HAP-1 (cell line): Measurements from ENCODE around the gene MYH7.

Experiments used
- DNase-seq, 2 experiments: peaks; one replicate each; pipeline ENCODE4 v3.0.0-alpha.2; 2016 to 2020; ENCODE audit warnings: low spot score in 2 of 2
- H3K27me3 ChIP-seq: fragments of 250-450 bp; sonication (Bioruptor Pico); 2 replicates; pipeline ENCODE4 v1.5.1; 2020; ENCODE audit warnings: low read depth, mild to moderate bottlenecking, moderate library complexity
- H3K36me3 ChIP-seq: fragments of 250-450 bp; sonication (Bioruptor Pico); replicated peaks from 2 replicates; pipeline ENCODE4 v1.5.1; 2020; ENCODE audit warnings: mild to moderate bottlenecking
- H3K4me1 ChIP-seq: fragments of 250-450 bp; sonication (Bioruptor Pico); 2 replicates; pipeline ENCODE4 v1.5.1; 2020; ENCODE audit warnings: mild to moderate bottlenecking
- H3K4me3 ChIP-seq: fragments of 250-450 bp; sonication (Bioruptor Pico); 2 replicates; pipeline ENCODE4 v1.5.1; 2020; ENCODE audit warnings: mild to moderate bottlenecking, moderate library complexity
- H3K9me3 ChIP-seq: fragments of 250-450 bp; sonication (Bioruptor Pico); 2 replicates; pipeline ENCODE4 v1.5.1; 2020; ENCODE audit warnings: mild to moderate bottlenecking, moderate library complexity
- in situ Hi-C: fragments of 300-500 bp; cut with MboI; formaldehyde crosslinking; loops from 3 replicates; pipeline ENCODE4 v1.14.3; 2020; ENCODE audit warnings: low sequenced_read_pairs, inconsistent platforms, mixed read lengths

MYH7 gene

DNA sequence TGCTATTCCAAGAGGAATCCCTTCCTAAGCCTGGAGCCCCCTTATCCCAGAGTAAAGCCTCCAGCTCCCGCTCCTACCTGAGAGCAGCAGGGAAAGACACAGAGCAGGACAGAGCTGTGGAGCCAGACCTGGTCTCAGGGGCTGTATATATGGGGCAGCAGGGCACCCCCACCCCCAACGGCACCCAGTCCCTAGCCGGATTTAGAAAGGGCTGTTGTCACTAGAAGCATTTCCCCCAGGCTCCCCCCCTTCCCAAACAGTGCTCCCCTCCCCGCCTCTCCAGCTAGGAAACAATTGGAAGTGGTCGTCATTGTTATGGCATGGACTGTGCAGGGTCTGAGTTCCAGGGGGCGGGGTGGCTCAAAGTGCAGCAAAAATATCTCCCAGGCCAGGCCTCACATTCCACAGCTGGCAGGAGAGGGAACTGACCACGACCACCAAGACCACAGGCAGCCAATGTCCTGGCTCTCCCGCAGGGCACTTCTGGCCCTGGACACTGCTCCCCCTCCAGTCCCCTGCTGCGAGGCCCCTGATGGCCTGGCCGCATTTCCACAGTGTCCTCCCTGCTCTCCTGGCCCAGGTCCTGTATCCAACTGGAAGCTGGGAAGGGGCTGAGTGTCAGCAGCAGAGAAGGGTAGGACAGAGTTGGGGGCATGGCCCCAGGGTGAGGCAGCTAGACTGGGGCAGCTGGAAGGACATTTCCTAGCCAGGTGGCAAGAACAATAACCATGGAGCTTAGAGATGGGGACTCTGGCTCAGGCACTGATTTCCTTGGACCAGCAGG, at the start of gene MYH7:
Gene MYH7, minus strand, starts transcription at position 118 of the 784 bp plus-strand sequence. CDS start 1,928 bp downstream, outside the sequence.
- Histone ChIP-seq H3K27me3 (no peaks in the 10 kb centered on the region), H3K4me3 (no peak within 1 kb of the TSS), H3K4me1 (no peaks in the 10 kb centered on the region), H3K9me3 (no peaks in the 10 kb centered on the region), H3K36me3 (no peaks in the 10 kb centered on the region)
- in situ Hi-C loops, result no loop called here
- DNase-seq, result no peak

DNA sequence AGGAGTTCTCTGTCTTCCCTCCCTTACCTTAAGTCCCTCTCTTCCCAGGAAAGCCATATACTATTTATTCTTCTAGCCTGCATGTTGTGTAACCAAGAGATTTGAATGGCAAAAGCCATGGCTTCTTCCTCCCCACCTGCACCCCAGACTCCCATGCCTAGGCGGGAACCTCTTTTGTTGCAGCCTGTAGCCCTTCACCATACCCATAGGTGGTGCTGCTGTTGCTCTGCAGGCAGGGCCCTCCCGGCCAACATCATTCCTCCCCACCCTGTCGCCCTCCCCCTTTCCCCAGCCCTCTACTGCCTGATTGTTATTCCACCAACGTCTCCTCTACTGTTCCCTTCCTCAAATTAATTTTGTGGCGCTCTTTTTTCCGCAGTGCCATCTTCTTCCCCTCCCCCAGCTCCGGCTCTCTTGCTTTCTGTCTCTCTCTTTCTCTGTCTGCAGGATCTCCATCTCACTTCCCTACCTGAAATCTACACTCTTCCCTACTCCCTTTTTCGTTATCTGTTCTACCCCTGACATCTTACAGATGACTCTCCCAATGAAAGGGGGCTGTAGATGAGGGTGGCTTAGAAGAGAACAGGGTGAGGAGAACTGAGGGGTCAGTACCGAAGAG, 47.9 kb upstream of the MYH7 start:
- peaks cover 16% of the 10 kb centered on the region for H3K36me3 ChIP-seq
- no peak overlapping the region for H3K4me3 ChIP-seq
- in situ Hi-C loops, result loop anchor here (5.0 kb wide), 1 partner anchor 79 kb away; no protein-coding TSS in a partner anchor
- H3K4me1 ChIP-seq, result no peaks in the 10 kb centered on the region
- no peaks in the 10 kb centered on the region for H3K27me3 ChIP-seq
- H3K9me3 ChIP-seq, result no peaks in the 10 kb centered on the region
- peak; percentile 32 to 62 for DNase-seq

DNA sequence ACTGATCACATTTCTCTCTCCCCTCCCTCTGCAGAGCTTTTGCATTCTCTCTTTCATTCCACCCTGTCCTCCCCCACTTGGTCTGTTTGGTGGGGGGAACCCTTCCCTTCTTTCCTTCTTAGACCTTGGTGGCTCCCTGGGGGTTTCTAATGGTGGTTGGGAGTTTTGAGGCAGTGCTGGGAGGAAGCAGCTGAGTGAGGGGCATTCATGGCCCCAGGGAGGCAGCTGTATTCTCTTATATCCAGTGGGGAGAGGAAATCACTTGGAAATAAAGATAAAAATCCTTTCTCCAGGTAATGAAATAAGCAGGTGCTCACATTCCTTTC, 47.3 kb upstream of the MYH7 start:
- no peaks in the 10 kb centered on the region for H3K27me3 ChIP-seq
- H3K9me3 ChIP-seq, result no peaks in the 10 kb centered on the region
- DNase-seq, result no peak
- in situ Hi-C loops, result loop anchor here (5.0 kb wide), 1 partner anchor 80 kb away; no protein-coding TSS in a partner anchor
- no peak overlapping the region for H3K4me3 ChIP-seq
- peaks cover 22% of the 10 kb centered on the region for H3K36me3 ChIP-seq
- no peaks in the 10 kb centered on the region for H3K4me1 ChIP-seq

DNA sequence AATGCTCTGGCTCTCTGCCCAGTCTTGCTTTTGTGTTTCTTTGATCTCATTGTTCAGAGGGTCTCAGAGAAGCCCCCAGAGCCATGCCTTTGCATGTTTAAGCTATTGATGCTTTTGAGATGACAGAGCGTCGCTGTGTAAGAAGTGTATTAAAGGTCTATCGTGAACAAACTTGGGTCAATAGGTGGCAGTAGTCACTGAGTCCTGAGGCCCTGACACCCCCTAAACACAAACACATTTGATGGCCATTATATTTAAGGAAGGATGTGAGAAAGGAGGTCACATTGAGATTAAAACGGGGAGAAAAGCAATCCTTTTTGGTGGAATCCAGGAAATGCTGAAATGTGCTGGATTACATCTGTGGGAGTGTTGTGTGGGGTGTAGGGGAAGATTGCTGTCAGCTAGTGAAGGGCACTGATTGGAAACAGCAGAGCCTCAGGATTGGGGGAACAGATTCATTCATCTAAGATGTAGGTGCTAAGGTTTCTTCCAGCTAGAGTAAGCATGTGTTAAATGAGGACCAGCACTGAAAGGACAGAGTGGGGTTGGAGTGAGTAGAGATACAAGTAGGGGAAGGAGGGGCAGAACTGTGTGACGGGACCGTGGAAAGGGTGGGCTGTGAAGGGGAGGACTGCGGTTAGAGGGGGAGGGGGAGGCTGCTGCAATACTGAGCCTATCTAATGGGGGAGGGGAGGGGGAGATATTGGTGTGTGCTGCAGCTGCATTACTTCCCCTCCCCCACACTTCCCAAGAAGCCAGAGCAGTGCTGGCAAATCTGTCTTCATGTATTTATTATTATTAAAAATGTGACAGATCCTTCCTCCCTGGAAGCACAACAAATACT, 46.7 kb upstream of the MYH7 start:
- Histone ChIP-seq H3K9me3 (no peaks in the 10 kb centered on the region), H3K4me1 (no peaks in the 10 kb centered on the region), H3K36me3 (peaks cover 27% of the 10 kb centered on the region), H3K4me3 (no peak overlapping the region), H3K27me3 (no peaks in the 10 kb centered on the region)
- in situ Hi-C loops, result loop anchor here (5.0 kb wide), 1 partner anchor 80 kb away; no protein-coding TSS in a partner anchor
- no peak for DNase-seq

DNA sequence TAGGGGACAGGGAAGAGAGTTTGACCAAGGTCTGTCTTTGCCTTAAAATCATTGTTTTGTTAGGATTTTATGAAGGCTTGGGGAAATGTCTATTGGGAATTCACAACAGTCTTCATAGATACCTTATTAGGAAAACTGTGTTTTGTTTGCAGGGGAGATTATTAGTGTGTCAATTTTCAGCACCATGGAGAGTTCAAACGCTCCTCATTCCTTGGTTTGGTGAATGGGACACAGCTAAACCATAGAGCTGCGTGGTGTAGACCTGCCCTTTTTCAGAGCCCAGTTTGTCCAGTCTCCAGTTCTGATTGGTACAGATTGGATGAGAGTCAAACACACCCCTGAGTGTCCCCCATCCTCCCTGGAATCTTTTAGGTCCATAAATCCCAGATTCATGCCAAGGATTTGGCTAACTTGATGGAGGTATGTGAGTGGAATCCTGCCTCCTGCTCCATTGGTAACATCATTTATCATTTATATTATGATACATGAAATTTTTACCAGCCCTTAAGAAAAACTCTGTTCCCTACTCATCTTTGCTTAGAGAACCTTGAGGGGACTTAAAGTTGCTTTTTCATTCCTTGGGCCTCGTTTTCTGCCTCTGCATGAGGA, 46.0 kb upstream of the MYH7 start:
- peak in 1 of 2 experiments; percentile 29 for DNase-seq
- Histone ChIP-seq H3K9me3 (no peaks in the 10 kb centered on the region), H3K27me3 (no peaks in the 10 kb centered on the region), H3K36me3 (peaks cover 33% of the 10 kb centered on the region), H3K4me1 (no peaks in the 10 kb centered on the region), H3K4me3 (no peak overlapping the region)
- in situ Hi-C loops, result loop anchor here (5.0 kb wide), 1 partner anchor 81 kb away; no protein-coding TSS in a partner anchor

DNA sequence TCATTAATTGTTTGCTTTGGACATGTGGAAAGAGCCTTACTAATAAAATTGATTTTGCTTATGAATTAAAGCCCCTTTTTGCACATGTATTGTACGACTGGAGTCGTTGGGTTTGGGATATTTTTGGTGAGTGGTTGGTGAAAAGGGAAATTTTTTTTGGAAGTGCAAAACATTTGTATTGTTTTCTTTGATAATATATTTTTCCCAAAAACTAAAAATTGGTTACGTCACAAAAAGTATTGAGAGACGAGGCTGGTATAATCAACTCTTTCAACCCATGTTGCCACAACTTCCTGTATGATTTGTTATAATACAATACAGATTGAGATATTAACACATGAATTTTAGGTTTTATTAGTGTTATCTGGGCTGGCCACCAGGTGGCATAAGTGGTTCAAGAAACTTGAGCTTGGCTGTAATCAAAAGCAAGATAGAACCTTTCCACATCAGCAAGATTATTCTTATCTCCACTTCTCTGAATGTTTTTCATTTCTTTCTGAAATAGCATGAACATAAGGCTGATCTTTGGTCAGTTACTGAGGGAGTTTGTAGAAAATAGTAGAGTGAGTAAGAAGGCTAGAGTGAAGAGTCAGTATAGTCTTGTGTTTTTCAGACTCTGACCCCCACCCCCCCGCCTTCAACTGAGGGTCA, 42.8 kb upstream of the MYH7 start:
- peaks cover 58% of the 10 kb centered on the region for H3K36me3 ChIP-seq
- H3K4me1 ChIP-seq, result no peaks in the 10 kb centered on the region
- H3K9me3 ChIP-seq, result no peaks in the 10 kb centered on the region
- peak; percentile 43 to 73 for DNase-seq
- H3K27me3 ChIP-seq, result no peaks in the 10 kb centered on the region
- in situ Hi-C loops, result no loop called here
- no peak overlapping the region for H3K4me3 ChIP-seq

DNA sequence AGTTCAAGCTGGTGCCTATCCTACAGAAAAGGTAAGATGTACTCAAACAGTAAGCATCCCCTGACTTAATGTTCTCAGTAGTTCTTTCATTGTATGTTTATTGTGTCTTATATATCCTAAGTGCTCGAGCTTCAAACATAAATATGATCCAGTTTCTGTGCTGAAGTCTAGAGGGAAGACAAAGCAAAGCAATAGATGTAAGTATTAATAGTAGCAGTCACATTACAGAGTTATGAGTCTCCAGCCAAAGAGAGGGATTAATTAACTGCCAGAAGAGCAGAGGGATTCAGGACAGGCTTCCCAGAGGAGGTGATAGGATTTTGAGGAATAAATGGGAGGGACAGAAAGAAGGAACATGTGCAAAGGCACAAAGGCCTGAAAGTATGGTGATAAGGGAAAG, 35.5 kb upstream of the MYH7 start:
- peaks cover 4% of the 10 kb centered on the region; the same call in 1 of the 2 replicates for H3K4me1 ChIP-seq

DNA sequence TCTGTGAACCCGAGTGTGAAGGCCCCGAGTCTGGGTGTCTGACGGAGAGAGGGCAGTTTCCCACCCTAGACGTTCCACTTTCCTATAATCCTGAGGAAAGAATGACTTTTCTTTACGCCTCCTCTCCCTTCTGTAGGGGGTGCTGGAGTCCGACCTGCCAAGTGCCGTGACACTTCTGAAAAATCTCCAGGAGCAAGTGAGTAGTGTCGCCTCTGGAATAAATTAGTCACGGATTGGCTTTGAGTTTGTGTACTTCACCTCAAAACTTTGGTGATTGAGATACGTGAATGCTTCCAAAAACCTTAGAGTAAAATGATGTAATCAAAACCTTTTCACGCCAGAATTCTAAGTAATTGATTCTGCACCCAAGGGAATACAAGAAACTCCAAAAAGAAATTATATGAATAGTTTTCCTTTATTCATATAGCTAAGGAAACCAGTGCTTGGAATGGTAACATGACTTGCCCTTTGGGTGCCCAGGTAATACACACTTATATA, 34.5 kb upstream of the MYH7 start:
- Histone ChIP-seq H3K4me1 (peaks cover 4% of the 10 kb centered on the region; the same call in 1 of the 2 replicates), H3K36me3 (peaks cover 35% of the 10 kb centered on the region), H3K4me3 (peak overlapping the region; percentile 80), H3K27me3 (no peaks in the 10 kb centered on the region), H3K9me3 (0 out of 2 replicates have a peak, but pooled peaks cover 5% of the 10 kb centered on the region)
- in situ Hi-C loops, result no loop called here
- no peak for DNase-seq

More for the DNA sequence above, 35.5 kb upstream of the MYH7 start:
- Histone ChIP-seq H3K9me3 (0 out of 2 replicates have a peak, but pooled peaks cover 5% of the 10 kb centered on the region), H3K27me3 (no peaks in the 10 kb centered on the region), H3K4me3 (no peak overlapping the region), H3K36me3 (peaks cover 45% of the 10 kb centered on the region)
- no peak for DNase-seq
- in situ Hi-C loops, result no loop called here

DNA sequence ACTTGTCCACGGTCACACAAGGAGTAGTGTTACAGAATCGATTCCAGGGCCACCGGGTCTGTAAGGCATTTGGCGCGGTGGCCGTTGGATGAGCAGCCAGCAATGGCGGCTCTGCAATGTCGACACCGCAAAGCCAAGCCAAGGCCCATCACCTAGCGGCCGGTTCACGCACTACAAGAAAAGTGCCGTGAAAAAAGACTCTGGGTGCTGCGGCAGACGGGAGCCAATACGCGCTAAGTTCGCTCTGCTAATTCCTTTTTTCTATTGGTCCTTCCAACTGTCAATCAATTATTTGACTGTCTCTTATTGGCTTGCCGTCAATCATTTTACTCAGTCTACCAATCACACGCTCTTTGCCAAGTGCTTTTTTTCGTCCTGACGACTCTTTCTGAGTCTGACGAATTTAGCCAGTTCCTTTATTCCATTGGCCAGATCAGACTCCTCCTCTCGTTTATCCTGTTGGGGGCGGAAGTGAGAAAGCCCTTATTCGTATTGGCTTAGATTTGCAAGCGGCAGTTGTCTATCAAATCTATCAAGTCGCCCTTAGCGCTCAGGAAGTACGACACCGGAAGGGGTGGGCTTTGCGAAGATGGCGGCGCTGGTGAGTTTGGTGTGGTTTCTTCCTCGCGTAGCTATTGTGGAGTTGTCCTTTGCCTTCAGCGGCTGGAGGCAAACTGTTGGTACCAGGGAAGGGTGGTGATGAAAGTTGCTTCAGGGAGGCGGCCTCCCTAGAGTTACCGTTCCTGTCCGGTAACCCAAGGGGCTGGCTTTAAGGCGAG, 33.9 kb upstream of the MYH7 start, which contains the start of gene NGDN:
Gene NGDN, plus strand, starts transcription at position 577 of the 779 bp plus-strand sequence. Its CDS starts 13 bp downstream, at position 590.
- H3K4me3 ChIP-seq, result peak within 1 kb of the TSS; percentile 80
- in situ Hi-C loops, result no loop called here
- DNase-seq, result peak; percentile 91 to 99
- H3K36me3 ChIP-seq, result peaks cover 30% of the 10 kb centered on the region
- no peaks in the 10 kb centered on the region for H3K27me3 ChIP-seq
- H3K4me1 ChIP-seq, result peaks cover 4% of the 10 kb centered on the region; the same call in 1 of the 2 replicates
- H3K9me3 ChIP-seq, result 0 out of 2 replicates have a peak, but pooled peaks cover 5% of the 10 kb centered on the region

DNA sequence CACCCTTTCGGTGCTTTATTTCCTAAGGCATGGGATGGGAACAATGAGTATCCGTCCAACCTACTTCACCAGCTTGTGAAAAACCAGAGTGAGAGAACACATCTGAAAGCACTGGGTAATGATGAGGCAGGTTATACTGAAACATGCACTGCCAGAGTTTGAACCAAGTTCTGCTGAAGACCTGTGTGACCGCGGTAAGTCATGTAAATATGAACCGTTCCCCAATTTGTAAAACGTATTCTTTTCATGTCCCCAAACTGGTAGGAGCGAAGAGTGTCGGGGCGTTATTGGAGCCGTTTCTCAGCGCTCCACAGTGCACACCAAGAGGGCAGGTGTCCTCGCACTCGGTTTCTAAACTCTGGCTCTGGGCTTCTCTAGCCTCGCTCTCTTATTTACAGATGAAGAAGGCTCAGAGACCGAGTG, 33.3 kb upstream of the MYH7 start:
- Histone ChIP-seq H3K4me1 (peaks cover 4% of the 10 kb centered on the region; the same call in 1 of the 2 replicates), H3K9me3 (0 out of 2 replicates have a peak, but pooled peaks cover 5% of the 10 kb centered on the region), H3K36me3 (peaks cover 26% of the 10 kb centered on the region), H3K4me3 (peak overlapping the region; percentile 80), H3K27me3 (no peaks in the 10 kb centered on the region)
- in situ Hi-C loops, result no loop called here
- no peak for DNase-seq

DNA sequence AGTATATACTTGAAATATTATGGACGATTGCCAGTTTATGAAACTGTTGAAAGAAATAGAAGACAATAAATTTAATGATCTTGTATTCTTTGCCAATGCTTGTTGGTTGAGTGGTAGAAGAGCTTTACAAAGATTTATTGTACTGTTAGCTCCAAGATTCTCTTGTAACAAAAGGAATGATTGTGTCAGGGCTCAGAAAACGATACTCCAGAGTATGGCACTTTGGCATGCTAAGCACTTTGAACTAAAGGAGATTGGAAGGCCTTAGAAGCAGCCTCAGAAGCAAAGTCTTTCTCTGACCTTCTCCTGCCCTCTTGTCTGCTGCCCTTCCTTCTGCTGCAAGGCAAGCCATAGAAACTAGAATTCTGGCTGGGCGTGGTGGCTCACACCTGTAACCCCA, 29.8 kb upstream of the MYH7 start:
- Histone ChIP-seq H3K9me3 (0 out of 2 replicates have a peak, but pooled peaks cover 5% of the 10 kb centered on the region), H3K4me1 (peaks cover 4% of the 10 kb centered on the region; the same call in 1 of the 2 replicates), H3K36me3 (no peaks in the 10 kb centered on the region), H3K4me3 (no peak overlapping the region), H3K27me3 (no peaks in the 10 kb centered on the region)
- no peak for DNase-seq
- in situ Hi-C loops, result no loop called here

DNA sequence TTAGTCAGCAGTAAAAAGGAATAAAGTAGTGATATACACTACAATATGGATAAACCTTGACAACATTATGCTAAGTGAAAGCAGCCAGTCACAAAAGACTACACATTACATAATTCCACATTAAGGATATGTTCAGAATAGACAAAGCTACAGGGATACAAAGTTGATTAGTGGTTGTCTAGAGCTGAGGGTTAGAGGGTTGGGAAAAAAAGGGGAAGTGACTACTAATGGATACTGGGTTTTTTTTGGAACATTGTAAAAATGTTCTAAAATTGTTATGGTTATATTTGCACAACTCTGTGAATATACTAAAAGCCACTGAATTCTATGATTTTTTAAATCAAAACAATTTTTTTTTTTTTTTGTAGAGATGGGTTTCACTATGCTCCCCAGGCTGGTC, 29.2 kb upstream of the MYH7 start:
- Histone ChIP-seq H3K9me3 (0 out of 2 replicates have a peak, but pooled peaks cover 5% of the 10 kb centered on the region), H3K27me3 (no peaks in the 10 kb centered on the region), H3K4me3 (no peak overlapping the region), H3K4me1 (peaks cover 4% of the 10 kb centered on the region; the same call in 1 of the 2 replicates), H3K36me3 (no peaks in the 10 kb centered on the region)
- no peak for DNase-seq
- in situ Hi-C loops, result no loop called here
